DMS114 treated with DMSO at 0.1 percent for 48 hours (cell line): ENCODE measurements around the gene ITPA.
"Not testable (repeated sequence)": the region's sequence is repeated elsewhere in the genome, so short reads cannot be mapped to it uniquely, and the experiment has no call there.

Source experiments
- DNase-seq: peaks from one replicate; lab custom pipeline; 2025; ENCODE audit not compliant: unreplicated experiment; lab: John Stamatoyannopoulos, UW

The ITPA gene

DNA sequence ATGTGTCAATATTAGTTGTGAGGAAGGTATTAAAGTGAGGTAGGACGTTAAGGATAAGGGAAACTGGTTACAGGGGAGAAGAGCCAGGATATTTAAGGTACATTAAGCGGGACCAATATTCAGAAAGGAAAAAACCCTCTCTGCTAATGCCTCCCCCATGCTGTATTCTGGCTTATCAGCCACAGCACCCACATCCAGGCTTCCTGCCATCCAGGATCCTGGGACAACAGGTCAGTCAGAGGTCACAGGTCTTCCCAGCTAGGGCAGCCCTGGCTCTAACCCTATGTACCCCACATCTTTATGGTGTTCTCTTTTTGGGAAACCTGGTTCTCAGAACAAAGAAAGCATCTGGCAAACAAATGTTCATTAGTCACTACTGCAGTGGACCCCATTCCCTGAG lies 10.1 kb upstream of the ITPA start:
- no peak for DNase-seq

DNA sequence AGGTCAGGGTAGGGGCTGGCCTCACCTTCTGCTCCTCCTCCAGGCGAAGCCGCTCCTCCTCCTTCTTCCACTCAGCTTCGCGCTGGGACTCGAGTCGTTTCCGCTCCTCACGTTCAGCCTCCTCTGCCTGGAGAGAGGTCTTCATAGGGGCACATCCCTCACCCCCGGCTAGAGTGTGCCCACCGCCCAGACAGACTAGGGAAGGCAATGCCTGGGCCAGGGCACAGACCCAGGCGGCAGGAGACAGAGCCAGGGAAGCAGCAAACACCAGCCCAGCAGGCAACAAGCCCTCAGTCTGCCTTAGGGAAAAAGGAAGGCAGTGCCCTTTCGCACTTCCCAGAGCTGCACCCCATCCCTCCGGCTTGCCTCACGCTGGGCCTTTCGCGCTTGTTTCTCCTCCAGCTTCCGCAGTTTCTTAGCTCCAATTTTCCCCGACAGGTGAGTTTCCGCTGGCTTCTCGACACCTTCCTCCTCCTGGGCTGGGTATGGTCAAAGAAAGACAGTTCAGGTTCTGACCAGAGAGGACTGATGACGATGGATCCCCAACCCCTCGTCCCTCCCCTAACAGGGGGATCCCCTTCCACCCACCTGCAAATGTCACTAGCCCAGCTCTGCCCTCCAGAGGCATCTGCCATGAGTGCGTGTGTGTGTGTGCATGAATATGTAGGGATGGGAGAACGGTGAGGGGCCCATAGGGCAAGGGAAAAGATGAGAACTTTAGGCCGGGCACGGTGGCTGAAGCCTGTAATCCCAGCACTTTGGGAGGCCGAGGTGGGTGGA lies 9.1 kb upstream of the ITPA start:
- no peak for DNase-seq

- no peak for DNase-seq
Observed at GRCh38 chr20:3202965-3203314, 6.4 kb upstream of the ITPA start.

- no peak for DNase-seq
Observed at GRCh38 chr20:3203315-3204123, 5.8 kb upstream of the ITPA start.

DNA sequence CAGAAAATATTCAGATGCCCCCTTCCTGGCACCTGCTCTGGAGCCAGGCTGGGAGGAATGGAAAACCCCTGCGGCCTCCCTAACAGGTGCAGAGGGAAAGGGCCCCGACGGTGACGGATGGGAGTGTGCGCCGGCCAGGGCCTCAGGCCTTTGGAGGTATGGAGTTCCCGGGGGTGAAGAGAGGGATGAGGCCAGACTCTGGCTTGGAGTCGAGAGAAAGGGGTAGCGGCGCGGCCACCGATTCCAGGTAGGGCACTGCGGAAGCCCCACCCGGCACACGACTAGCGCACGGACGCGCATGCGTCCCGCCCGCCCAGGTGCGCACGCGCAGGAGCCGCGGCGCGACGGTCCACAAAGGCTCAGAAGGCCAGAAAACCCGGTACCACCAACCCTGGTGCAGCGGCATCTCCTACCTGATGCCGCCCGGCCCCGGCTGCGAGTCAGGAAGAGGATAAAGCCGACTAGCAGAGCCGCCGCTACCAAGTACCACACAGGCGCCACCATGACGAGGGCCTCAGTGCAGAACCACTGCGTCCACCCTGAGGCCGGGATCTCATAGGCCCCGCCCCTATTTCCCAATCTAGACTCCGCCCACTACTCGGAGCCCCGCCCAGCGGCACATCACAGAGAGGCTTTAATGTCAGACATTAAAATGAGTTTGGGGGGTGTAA lies 5.0 kb upstream of the ITPA start, which contains the start of gene DDRGK1:
DDRGK1 (minus strand) TSS at position 559 of the 671 bp plus-strand sequence; CDS start at position 504, 55 bp downstream.
- peak; percentile 73 for DNase-seq

DNA sequence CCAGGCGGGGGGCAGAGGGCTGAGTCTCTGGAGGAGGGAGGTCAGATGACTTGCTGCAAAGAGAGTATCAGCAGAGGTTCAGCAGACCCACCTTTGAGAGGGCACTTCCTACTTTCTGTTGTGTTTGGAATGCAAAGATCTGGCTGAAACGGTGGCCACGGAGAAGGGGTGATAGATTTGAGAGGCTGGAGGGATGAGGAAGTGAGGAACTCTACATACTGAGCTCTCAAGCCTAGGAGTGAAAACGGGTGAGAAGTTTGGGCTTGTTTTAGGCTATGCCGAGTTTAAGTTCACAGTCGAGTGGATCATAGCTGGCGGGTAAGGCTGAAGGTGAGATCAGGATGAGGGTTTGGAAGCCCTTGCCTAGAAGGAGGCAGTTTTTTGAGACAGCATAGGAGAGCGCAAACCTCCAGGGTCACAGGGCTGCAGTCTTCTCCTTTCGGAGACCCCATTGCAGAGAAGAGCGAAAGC lies 477 bp upstream of the ITPA start:
- no peak for DNase-seq

DNA sequence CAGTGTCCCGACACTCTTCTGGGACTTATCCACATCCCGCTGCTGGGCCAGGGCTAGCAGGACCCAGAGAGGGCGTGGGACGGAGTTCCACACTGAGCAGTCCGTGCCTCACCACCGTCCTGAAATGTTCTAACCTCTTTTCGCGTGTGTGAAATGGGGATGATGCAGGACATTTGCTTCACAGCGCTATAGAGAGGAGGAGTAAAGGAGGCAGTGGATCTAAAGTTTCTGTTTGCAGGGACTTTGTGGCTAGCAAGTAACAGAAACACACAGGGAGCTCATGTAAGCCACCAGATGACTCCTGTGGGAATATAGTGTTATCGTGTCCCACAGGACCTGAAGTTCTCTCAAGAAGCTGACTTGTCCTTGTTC lies 634 bp downstream of the ITPA start:
- no peak for DNase-seq

DNA sequence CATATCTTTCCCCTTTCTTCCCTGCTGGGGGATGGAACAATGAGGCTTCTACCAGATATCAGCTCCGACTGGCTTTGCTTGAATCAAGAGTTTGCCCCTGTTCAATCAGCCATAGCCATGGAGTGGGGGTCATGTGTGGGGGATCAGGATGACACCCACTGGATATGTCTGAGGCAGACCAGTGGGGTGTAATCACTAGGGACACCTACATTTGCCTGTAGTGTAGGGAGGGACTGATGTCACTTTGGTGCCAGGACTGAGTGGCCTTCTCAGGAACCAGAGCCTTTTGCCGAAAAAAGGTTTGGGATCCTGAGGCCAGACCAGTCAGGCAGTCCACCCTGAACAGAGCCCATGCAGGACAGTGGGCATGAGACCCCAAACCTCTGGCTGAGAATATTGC lies 1.0 kb downstream of the ITPA start:
- DNase-seq: no peak

DNA sequence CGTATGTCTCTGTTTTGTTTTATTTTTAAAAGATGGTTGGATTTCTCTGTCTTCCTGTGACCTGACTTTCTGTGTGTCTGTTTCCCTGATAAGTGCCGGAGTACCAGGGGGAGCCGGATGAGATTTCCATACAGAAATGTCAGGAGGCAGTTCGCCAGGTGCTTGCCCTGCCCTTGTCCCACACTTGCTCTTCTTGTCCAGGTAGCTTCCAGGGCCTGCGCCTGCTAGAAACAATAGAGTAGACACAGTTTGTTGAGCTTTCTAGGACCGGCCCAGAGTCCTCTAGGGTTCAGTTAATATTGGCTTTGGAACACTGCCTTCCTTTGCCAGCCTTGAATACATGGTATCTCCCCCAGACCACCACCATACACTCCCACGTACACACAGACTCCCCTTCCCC lies 3.9 kb downstream of the ITPA start:
- DNase-seq: no peak

DNA sequence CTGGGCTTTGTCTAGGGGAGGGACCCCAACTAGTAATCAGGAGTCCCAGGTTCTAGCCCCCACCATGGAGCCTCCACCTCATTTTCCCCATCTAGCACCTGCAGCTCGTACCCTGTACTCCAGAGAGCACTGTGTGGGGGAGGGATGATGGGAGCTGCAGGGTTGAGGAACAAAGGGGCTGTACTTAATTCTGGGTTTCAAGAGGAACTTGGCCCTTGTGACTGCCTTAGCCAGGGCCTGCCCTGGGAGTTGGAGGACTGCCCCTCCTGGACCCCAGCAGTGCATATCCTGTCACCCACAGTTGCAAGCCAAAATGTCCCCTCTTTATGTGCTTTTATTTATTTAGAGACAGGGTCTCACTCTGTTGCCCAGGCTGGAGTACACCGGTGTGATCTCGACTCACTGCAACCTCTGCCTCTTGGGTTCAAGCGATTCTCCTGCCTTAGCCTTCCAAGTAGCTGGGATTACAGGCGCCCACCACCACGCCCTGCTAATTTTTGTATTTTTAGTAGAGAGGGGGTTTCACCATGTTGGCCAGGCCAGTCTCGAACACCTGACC lies 6.1 kb downstream of the ITPA start:
- not testable (repeated sequence) for DNase-seq

- peak; percentile 18 for DNase-seq
Observed at GRCh38 chr20:3218307-3218988, 9.2 kb downstream of the ITPA start.

- no peak for DNase-seq
Observed at GRCh38 chr20:3221398-3222226, 12.3 kb downstream of the ITPA start.

- no peak for DNase-seq
Observed at GRCh38 chr20:3222635-3223600, 13.6 kb downstream of the ITPA start.

DNA sequence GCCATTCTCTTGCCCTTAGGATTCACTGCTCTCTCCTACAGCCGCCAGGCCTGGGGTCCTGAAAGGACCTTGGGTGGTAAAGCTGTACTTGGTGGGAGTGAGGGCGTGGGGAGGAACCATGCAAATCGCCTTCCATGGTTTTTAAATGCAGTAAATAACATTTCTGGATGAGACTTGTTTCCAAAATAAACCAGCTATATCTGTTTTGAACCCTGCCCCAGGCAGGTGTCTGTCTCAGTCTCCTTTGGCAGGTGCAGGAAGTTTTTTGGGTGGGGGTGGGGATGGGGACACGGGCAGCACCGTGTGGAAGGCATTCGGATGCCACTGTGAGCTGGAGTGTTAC lies 14.3 kb downstream of the ITPA start:
- DNase-seq: no peak

DNA sequence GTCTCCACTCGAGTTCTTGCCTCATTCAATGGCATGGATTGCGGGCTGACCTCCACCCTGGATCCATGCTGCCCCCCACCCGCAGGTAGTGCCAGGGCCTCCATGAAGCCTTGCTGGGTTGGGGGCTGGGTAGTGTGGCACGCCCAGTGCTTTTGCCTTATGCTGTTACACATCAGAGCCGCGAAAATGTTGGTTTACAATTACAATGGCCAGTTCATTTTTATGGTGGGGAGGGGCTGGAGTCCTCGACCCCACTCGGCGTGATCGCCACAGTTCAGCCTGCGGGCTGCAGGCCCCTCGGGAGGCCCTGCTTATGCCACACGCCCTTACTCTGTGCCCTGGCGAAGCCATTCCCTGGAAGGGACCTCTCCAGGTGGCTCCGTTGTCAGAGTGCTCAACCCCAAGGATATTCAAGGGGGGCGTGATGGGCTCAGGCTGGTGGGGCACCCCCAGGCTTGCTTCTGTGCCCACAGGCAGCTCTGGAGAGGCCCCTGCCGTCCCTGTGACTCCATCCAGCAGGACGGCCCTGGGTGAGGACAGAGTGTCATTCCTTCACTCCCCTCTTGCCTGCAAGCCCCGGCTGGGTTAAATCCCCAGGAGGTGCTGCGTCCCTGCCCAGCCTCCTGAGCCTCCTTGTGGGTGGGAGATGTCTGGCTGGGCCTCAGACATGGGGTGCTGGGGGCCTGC lies 14.8 kb downstream of the ITPA start:
- no peak for DNase-seq

DNA sequence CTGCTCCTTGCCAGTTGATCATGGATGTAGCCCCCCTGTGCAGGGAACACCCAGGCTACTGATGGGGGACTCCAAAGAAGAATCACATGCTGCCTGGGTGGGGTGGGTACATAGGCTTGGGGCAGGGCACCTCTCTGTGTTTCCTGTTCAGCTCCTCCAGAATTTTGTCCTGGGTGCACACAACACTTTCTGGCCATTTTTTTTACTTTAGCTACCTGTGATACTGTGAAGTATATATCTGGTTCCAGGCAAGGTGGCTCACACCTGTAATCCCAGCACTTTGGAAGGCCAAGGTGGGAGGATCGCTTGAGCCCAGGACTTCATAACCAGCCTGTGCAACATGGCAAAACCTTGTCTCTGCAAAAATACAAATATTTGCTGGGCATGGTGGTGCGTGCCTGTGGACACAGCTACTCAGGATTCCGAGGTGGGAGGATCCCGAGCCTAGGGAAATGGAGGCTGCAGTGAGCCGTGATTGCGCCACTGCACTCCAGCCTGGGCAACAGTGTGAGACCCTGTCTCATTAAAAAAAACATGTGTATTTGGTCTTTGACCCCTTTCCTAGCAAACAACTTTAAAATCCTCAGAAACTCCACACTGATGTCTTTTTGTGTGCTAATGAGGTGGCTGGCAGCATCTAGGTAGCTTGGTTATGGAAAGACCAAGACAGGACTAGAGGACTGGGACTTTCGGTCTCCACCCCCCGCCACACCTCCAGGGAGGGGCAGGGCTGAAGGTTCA lies 15.6 kb downstream of the ITPA start:
- DNase-seq: no peak

DNA sequence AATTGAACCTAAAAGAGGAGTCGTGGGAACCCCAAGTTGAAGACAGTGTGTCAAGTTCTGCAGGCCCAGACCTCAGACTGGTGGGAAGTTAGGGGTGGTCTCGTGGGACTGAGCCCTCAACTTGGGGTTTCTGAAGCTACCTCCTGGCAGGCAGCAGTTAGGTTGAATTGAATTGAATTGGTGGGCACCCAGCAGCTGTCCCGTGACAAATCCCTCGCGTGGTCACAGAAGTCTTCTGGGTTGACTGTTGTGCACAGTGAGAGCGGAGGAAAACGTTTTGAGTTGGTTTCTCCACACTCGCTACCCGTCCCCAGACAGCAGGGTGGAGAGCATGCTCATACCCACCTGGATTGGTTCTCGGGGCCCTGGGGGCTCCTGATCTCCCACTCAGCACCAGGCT lies 16.8 kb downstream of the ITPA start:
- no peak for DNase-seq

DNA sequence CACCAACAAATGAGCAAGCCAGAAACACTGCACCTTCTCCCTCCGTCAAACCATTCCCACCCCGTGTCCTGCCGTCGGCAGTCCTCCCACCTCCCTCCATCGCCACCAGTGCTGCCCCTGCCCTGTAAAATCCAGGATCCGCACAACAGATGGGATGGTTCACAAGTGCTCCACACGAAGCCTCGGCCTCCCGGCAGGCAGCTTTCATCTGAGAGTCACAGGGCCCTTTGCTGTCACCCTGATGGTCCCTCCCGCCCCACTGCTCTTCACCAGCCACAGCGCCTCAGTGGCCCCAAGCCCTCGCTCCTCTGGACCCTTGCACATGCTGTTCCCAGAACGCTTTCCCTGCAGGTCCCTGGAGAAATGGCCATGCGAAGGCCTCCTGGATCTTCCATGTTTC lies 17.6 kb downstream of the ITPA start:
- no peak for DNase-seq
